ENCODE data around the gene CRY1. TPM values are rescaled to one million over a fixed set of nuclear protein-coding genes. Genes with fewer than 3 reads are reported as not detected.
"Not testable (repeated sequence)": the region's sequence is repeated elsewhere in the genome, so short reads cannot be mapped to it uniquely, and the experiment has no call there.

Gene CRY1
- total RNA-seq, 2 experiments from 2014 or later: 15.2 to 20.6 TPM

DNA sequence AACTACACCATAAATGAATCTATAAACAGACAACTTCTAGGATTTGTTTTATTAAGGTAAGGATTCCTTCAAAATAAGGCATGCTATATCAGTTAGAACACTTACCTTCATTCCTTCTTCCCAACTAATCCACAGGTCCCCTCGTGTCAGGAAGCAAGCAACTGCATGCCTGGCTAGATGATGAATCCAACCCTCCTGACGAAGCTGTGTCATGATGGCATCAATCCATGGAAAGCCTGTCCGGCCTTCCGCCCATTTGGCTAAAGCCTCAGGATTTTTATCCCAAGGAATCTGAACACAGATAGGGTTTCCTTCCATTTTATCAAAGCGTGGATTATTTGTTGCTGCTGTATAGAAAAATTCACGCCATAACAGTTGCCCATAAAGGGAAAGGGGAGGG lies 93.9 kb downstream of the CRY1 start:
- Mint-ChIP-seq H3K9me3 (ENCODE audit: low read depth) (no peaks in the 10 kb centered on the region), H3K4me3 (no peak overlapping the region), H3K36me3 (peaks cover 18% of the 10 kb centered on the region), H3K27ac (no peak overlapping the region), H3K27me3 (no peaks in the 10 kb centered on the region), H3K4me1 (no peaks in the 10 kb centered on the region)
- no peak for ATAC-seq
- no peak for DNase-seq
- CTCF ChIA-PET: interaction anchor here (1.1 kb wide), 1 partner anchor 15 kb away, joined by 3 read pairs; no protein-coding TSS in a partner anchor

DNA sequence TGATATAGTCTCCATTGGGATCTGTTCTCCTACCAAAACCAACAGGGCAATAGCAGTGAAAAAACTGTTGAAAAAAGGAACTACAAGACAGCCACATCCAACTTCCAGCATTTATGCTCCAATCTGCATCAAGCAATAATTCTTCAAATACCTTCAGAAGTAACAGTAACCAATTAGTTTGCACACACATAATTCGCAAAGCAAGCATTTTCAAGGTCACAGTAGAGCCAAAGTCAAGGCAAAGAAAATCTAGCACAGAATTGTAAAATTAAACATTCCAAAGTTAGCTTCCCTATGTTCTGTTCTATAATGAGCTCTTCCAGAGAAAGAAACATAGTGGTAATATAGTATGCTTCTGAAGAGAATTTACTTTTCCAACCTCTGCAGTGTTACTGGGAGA lies 95.4 kb downstream of the CRY1 start:
- H3K4me1 Mint-ChIP-seq: no peaks in the 10 kb centered on the region
- H3K27ac Mint-ChIP-seq: no peak overlapping the region
- H3K9me3 Mint-ChIP-seq (ENCODE audit: low read depth): no peaks in the 10 kb centered on the region
- peaks cover 18% of the 10 kb centered on the region for H3K36me3 Mint-ChIP-seq
- no peak for ATAC-seq
- no peaks in the 10 kb centered on the region for H3K27me3 Mint-ChIP-seq
- no peak overlapping the region for H3K4me3 Mint-ChIP-seq
- no peak for DNase-seq
- CTCF ChIA-PET: interaction anchor here (1.0 to 1.3 kb wide), 2 partner anchors 11 to 314 kb away, joined by 3 read pairs; partner anchors contain the start of gene MTERF2

- H3K4me1 Mint-ChIP-seq: not testable (repeated sequence)
Measured at GRCh38 chr12:106996102-106996501, 97.2 kb downstream of the CRY1 start.

GRCh38 chr12:106994579-106995220 lies 98.6 kb downstream of the CRY1 start:
- no peak overlapping the region for H3K4me3 Mint-ChIP-seq
- CTCF ChIA-PET: no interaction called here
- ATAC-seq: no peak
- H3K9me3 Mint-ChIP-seq (ENCODE audit: low read depth): no peaks in the 10 kb centered on the region
- DNase-seq: no peak
- peaks cover 12% of the 10 kb centered on the region for H3K36me3 Mint-ChIP-seq
- no peaks in the 10 kb centered on the region for H3K4me1 Mint-ChIP-seq
- H3K27ac Mint-ChIP-seq: no peak overlapping the region
- H3K27me3 Mint-ChIP-seq: no peaks in the 10 kb centered on the region

More at GRCh38 chr12:106996102-106996501, 97.2 kb downstream of the CRY1 start:
- DNase-seq; H3K27me3 Mint-ChIP-seq; H3K4me3 Mint-ChIP-seq; ATAC-seq; CTCF ChIA-PET; H3K27ac Mint-ChIP-seq; H3K9me3 Mint-ChIP-seq (ENCODE audit: low read depth): not testable (repeated sequence)
- peaks cover 12% of the 10 kb centered on the region for H3K36me3 Mint-ChIP-seq

DNA sequence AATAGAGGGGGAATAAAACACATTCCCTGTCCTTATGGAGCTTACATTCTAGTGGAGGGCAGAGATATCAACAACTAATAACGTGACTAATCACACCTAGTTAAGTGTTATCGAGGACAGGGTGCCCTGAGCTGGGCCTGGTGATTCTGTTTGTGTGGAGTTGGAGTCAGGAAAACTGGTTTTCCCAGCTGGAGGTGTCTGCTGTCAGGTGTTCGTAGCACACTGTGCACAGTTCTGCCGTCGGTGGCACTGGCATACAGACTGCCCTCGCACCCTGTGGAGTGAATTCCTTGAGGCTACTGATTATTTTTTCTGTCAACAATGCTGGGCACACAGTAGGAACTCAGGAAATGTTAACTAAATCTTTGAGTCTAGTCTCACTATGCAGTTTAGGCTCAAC lies 105.5 kb downstream of the CRY1 start:
- H3K4me3 Mint-ChIP-seq: peak overlapping the region; percentile 89
- H3K36me3 Mint-ChIP-seq: peaks cover 23% of the 10 kb centered on the region
- CTCF ChIA-PET: interaction anchor here (1.5 kb wide), 1 partner anchor 630 kb away, joined by 3 read pairs; the partner anchor contains the start of gene POLR3B
- H3K27me3 Mint-ChIP-seq: no peaks in the 10 kb centered on the region
- H3K4me1 Mint-ChIP-seq: peaks cover 29% of the 10 kb centered on the region
- H3K27ac Mint-ChIP-seq: no peak overlapping the region
- ATAC-seq (no peak), DNase-seq (no peak)
- H3K9me3 Mint-ChIP-seq (ENCODE audit: low read depth): peaks cover 4% of the 10 kb centered on the region

DNA sequence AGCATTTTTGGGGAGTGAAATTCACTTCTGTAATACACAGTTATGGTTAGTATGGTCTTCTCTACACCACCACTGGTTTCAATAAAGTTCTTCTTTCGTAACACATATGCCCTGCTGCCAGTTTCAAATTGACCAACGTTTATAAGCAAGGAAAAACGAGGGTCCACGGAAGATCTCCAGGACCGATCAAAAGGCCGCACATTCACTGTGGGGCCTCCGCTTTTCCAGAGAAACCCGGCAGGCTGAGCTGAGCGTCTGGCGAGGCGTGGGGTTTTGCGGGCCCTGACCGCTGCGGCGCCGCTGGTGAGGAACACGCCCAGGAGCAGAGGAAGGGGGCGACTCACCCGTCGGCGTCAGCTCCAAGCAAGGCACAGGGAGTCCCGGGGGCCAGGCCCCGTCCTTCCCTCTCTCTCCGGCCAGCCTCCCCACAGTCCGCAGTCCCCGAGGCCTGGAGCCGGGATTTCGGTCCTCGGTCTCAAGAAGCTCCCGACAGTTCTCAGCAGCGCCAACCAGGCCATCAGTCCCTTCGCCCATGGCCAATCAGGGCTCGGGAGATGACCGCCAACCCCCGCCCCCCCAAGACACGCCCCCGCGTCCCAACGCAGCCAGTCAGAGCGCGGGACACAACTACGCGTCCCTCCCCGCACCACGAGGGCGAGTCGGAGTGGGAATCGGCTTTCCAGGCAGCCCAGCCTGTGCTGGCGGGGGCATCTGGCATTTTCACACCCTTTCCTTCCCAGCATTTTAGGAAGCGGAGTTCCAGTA lies 106.5 kb downstream of the CRY1 start, which contains the start of gene MTERF2:
Gene MTERF2 (minus strand): TSS at position 522 of the 765 bp plus-strand sequence. CDS start 8,432 bp downstream, outside the sequence.
- Mint-ChIP-seq H3K4me1 (peaks cover 29% of the 10 kb centered on the region), H3K36me3 (peaks cover 23% of the 10 kb centered on the region), H3K27me3 (no peaks in the 10 kb centered on the region), H3K27ac (peak within 1 kb of the TSS; percentile 84), H3K9me3 (ENCODE audit: low read depth) (peaks cover 4% of the 10 kb centered on the region), H3K4me3 (peak within 1 kb of the TSS; percentile 89)
- CTCF ChIA-PET: interaction anchor here (1.1 to 1.5 kb wide), 4 partner anchors 11 to 629 kb away, joined by 3 to 4 read pairs (median 4); partner anchors contain the start of genes POLR3B and TMEM263
- DNase-seq (peak; percentile 87), ATAC-seq (peak; percentile 99)

GRCh38 chr12:106986135-106986534 lies 107.2 kb downstream of the CRY1 start:
- H3K27ac Mint-ChIP-seq: peak overlapping the region; percentile 84
- CTCF ChIA-PET: interaction anchor here (1.1 to 1.5 kb wide), 4 partner anchors 12 to 629 kb away, joined by 3 to 4 read pairs (median 4); partner anchors contain the start of genes POLR3B and TMEM263
- peak overlapping the region; percentile 89 for H3K4me3 Mint-ChIP-seq
- DNase-seq (no peak), ATAC-seq (no peak)
- H3K9me3 Mint-ChIP-seq (ENCODE audit: low read depth): peaks cover 4% of the 10 kb centered on the region
- H3K4me1 Mint-ChIP-seq: peaks cover 29% of the 10 kb centered on the region
- H3K36me3 Mint-ChIP-seq: peaks cover 23% of the 10 kb centered on the region
- H3K27me3 Mint-ChIP-seq: no peaks in the 10 kb centered on the region

GRCh38 chr12:106985479-106985878 lies 107.9 kb downstream of the CRY1 start:
- CTCF ChIA-PET: no interaction called here
- peak overlapping the region; percentile 89 for H3K4me3 Mint-ChIP-seq
- peaks cover 29% of the 10 kb centered on the region for H3K4me1 Mint-ChIP-seq
- ATAC-seq: no peak
- H3K27ac Mint-ChIP-seq: no peak overlapping the region
- peaks cover 4% of the 10 kb centered on the region for H3K9me3 Mint-ChIP-seq (ENCODE audit: low read depth)
- DNase-seq: no peak
- H3K36me3 Mint-ChIP-seq: peaks cover 23% of the 10 kb centered on the region
- H3K27me3 Mint-ChIP-seq: no peaks in the 10 kb centered on the region

DNA sequence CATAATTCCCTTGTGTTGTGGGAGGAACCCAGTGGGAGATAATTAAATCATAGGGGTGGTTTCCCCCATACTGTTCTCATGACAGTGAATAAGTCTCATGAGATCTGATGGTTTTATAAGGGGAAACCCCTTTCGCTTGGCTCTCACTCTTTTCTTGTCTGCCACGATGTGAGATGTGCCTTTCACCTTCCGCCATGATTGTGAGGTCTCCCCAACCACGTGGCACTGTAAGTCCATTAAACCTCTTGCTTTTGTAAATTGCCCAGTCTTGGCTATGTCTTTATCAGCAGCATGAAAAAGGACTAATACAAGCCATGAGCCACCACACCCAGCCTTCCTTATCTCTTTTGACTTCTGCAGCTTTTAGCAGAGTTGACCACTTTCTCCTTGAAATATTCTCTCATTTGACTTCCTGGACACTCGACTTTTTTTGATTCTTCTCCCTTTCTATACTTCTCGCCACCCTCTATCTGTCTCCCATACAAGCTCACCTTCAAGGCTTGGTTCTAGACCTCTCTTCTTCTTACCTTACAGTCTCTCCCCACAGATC lies 108.7 kb downstream of the CRY1 start:
- CTCF ChIA-PET: no interaction called here

DNA sequence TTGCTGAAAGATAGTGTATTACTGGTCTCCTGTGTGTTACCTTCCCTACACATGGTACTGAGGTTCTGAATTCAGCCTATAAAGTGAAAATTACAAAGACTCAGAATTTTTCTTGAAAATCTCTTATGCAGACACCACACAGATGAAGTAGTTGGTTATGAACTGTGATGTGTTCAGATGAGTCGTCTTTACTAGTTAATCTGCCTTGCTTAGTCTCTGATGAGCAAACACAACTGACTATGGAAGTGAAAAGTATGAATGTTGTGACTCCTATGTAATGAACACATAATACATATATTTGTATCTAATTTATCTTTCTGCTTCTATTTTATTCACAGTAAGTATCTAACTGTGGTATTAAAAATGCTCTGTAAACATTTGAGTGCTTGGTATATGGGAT lies 111.1 kb downstream of the CRY1 start:
- ATAC-seq: no peak
- no peak for DNase-seq
- Mint-ChIP-seq H3K27ac (no peak overlapping the region), H3K36me3 (peaks cover 23% of the 10 kb centered on the region), H3K4me3 (no peak overlapping the region), H3K27me3 (no peaks in the 10 kb centered on the region), H3K9me3 (ENCODE audit: low read depth) (peaks cover 4% of the 10 kb centered on the region), H3K4me1 (peaks cover 26% of the 10 kb centered on the region)
- CTCF ChIA-PET: no interaction called here

More for the DNA sequence above, 108.7 kb downstream of the CRY1 start:
- peaks cover 23% of the 10 kb centered on the region for H3K36me3 Mint-ChIP-seq
- no peak overlapping the region for H3K4me3 Mint-ChIP-seq
- H3K27me3 Mint-ChIP-seq: no peaks in the 10 kb centered on the region
- H3K9me3 Mint-ChIP-seq (ENCODE audit: low read depth): peaks cover 4% of the 10 kb centered on the region
- no peak for ATAC-seq
- DNase-seq: no peak
- peaks cover 29% of the 10 kb centered on the region for H3K4me1 Mint-ChIP-seq
- no peak overlapping the region for H3K27ac Mint-ChIP-seq

DNA sequence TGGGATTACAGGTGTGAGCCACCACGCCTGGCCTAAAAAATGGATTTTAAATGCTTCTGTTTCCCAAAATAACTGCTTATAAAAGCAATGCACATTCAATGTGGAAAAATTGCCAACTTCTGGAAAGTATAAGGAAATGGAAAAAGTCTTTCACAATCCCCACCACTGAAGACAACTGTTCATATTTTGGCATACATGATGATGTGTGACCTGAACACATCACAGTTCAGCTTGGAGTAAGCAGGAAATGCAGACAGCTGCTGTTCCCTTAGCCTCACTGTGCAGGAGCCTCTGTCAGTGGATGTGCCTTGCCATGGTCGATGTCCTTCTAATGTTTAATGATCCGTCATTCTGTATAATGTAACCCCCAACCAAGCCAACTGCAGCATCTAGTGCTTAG lies 111.6 kb downstream of the CRY1 start:
- DNase-seq (no peak), ATAC-seq (no peak)
- CTCF ChIA-PET: no interaction called here
- Mint-ChIP-seq H3K36me3 (peaks cover 23% of the 10 kb centered on the region), H3K4me1 (peaks cover 23% of the 10 kb centered on the region), H3K27ac (no peak overlapping the region), H3K4me3 (no peak overlapping the region), H3K9me3 (ENCODE audit: low read depth) (peaks cover 4% of the 10 kb centered on the region), H3K27me3 (no peaks in the 10 kb centered on the region)

GRCh38 chr12:106980944-106981343 lies 112.4 kb downstream of the CRY1 start:
- CTCF ChIA-PET: no interaction called here
- Mint-ChIP-seq H3K4me1 (peaks cover 15% of the 10 kb centered on the region), H3K27ac (no peak overlapping the region), H3K27me3 (no peaks in the 10 kb centered on the region), H3K9me3 (ENCODE audit: low read depth) (peaks cover 4% of the 10 kb centered on the region), H3K36me3 (peaks cover 26% of the 10 kb centered on the region), H3K4me3 (no peak overlapping the region)
- no peak for ATAC-seq
- DNase-seq: no peak

DNA sequence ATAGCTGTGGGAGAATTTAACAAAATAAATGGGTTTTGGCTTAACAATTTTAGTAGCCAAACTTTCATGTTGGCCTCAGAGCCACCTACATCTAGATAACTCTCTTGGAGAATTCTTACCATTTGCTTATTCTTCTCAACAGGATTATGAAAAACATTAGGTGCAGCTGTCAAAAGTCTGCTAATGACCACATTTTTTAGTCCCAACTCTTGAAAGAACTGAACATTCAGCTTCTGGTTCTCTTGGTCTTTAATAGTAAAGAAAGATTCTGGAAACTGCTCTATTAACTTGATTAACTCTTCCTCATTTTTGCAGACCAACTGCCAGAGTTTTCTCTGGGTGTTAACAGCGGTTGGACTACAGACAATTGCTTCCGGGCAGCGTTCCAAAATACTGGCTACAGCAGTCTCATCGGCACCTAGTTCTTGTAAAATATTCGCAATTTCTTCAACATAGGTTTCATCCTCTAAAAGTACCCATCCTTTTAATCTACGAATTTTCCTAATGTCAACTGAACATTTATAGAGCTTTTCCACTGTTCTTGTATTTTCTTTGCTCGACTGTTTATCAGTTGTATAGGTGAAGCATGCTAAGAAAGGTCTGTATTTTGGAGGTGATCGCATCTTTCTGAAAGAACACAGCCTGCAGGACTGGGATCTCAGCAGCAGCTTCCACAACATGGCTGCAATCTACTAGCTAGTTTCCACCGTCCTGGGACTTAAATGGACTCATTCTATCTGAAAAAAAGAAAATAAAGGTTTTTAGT lies 115.1 kb downstream of the CRY1 start:
- H3K36me3 Mint-ChIP-seq: peaks cover 10% of the 10 kb centered on the region
- DNase-seq (no peak), ATAC-seq (no peak)
- no peaks in the 10 kb centered on the region for H3K27me3 Mint-ChIP-seq
- H3K4me3 Mint-ChIP-seq: no peak overlapping the region
- CTCF ChIA-PET: interaction anchor here (1.0 kb wide), 1 partner anchor 10 kb away, joined by 3 read pairs; no protein-coding TSS in a partner anchor
- H3K27ac Mint-ChIP-seq: no peak overlapping the region
- no peaks in the 10 kb centered on the region for H3K9me3 Mint-ChIP-seq (ENCODE audit: low read depth)
- no peaks in the 10 kb centered on the region for H3K4me1 Mint-ChIP-seq

All from activated CD8-positive, alpha-beta memory T cell treated with anti-CD3 and anti-CD28 coated beads, Interleukin-2, amount 10 ng/mL, durations not matched to agents 7 days and 5 days (primary cell).